Hippocampal formation (tissue), 2 donors: Measurements from ENCODE around the gene APOC3.

Experiments
- DNase-seq, 2 donors: peaks; one replicate each; lab custom pipeline; 2025; lab: John Stamatoyannopoulos, UW

The APOC3 gene

DNA sequence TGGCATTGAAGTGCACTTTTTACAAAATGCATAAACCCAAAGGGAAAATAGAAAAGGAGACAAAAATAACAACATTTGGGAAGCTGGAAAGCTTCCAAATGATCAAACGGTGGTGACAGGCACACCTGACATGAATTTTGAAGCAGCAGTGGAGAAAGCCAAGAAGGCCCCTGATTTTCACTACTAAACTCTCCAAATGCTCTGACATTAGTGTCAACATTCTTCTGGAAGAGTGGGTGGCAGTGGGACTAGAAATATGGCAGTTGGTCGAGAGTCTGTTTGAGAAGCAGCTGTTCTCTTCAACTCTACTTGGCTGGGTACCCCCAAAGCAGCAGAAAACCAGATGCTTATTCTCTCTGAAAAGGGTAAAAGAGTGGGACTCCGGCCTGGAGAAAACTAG is 25.7 kb upstream of the APOC3 start:
- no peak for DNase-seq

GRCh38 chr11:116807601-116808261 is 22.0 kb upstream of the APOC3 start:
- no peak for DNase-seq

GRCh38 chr11:116808262-116809175 is 21.2 kb upstream of the APOC3 start:
- no peak for DNase-seq

- DNase-seq: no peak
These were observed 18.5 kb upstream of the APOC3 start for GRCh38 chr11:116811194-116811593.

DNA sequence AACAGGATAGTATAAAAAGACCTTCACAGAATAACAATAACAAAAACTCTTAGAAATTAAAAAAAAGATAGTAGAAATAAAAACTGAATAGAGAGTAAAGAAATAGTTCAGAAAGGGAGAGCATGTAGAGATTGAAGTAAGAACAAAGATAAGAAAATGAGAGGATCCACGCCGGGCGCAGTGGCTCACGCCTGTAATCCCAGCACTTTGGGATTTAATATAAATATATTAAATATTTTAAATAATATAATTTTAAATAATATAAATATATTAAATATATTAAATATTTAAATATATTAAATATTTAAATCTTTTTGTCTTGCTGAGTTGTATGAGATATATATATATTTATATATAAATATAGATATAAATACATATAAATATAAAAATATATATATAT is 17.6 kb upstream of the APOC3 start:
- DNase-seq: no peak

- DNase-seq: no peak
These were observed 16.5 kb upstream of the APOC3 start for GRCh38 chr11:116813170-116813569.

DNA sequence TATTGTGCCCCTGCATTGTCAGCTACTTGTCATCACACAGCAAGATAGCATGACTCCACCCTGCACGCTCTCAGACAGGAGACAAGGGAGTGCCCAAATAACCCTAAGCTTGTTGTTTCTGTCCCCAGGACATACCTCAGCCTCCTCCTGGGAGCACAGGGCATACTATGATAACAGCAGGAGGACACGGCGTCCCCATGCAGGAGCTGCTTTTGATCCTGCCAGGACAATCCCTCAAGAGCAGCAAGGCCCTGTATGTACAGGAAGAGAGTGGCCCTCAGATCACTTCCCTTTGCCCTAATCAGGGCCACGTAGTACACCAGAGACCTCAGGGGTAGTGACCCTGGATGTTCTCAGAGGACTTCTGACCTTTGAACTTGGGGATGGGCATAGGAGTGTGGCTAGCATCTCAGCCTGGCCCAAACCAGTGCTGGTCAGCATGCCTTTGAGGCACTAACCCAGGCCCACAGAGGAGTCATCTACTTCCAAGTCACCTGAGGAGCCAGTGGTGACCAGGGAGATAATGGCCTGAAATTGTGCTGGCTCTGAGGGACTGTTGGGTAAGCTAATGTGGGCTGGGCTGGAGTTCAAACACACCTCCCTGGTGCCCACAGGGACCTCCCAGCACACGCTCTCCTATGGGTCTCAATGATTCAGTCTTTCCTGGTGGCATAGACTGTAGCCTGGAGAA is 15.8 kb upstream of the APOC3 start:
- DNase-seq: no peak

DNA sequence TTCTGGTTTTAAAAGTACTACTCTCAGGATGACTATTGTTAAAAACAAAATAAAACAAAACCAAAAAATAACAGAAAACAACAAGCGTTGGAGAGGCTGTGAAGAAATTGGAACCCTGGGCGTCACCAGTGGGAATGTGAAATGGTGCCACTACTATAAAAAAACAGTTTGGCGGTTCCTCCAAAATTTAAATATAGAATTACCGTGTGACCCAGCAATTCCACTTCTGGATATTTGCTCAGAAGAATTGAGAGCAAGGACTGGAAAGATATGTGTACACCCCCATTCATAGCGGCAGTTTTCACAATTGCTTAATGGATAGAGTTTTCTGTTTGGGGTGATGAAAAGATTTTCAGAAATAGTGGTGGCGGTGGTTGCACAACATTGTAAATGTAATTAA is 15.2 kb upstream of the APOC3 start:
- DNase-seq: no peak

- DNase-seq: no peak
These were observed 10.7 kb upstream of the APOC3 start for GRCh38 chr11:116819049-116819448.

GRCh38 chr11:116821050-116821918 is 8.4 kb upstream of the APOC3 start:
- no peak for DNase-seq

DNA sequence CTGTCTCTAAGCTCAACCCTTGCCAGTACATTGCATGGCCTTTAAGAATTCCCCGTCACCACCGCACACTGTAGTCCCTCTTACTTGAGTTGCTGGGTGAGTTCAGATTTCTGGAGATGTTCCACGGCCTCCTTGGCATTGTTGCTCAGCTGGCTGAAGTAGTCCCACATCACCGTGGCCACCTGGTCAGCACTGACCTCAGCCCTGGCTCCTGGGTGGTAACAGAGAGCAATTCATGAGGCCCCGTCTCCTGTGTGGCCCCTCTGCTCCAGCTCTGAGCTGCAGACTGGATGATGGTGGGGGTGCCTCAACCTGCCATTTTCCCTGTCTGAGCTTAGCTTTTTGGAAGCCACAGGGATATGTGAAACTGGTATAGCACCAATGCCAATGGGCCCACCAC is 7.1 kb upstream of the APOC3 start:
- DNase-seq: no peak

GRCh38 chr11:116823031-116823843 is 6.5 kb upstream of the APOC3 start, which contains the start of gene APOA4:
APOA4 (minus strand) TSS chr11:116823304; CDS start chr11:116823191, 113 bp downstream.
- DNase-seq: no peak

DNA sequence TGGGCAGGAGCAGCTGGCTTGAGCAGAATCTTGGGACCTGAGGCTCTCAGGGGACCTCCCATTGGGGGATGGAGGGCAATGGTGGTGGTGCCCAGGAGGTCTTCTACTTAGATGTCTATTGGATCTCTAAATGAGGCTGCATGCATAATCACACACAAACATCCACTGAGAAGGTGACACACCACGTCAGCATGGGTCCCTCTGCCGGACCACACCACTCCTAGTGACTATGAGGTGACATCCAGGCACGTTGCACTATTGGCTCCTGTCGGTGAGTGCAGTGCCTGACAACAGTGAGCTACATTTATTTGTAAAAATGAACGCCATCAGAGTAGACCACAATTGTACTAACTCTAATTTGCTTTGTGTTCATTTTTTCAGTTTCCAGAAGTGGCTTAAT is 4.3 kb upstream of the APOC3 start:
- no peak for DNase-seq

DNA sequence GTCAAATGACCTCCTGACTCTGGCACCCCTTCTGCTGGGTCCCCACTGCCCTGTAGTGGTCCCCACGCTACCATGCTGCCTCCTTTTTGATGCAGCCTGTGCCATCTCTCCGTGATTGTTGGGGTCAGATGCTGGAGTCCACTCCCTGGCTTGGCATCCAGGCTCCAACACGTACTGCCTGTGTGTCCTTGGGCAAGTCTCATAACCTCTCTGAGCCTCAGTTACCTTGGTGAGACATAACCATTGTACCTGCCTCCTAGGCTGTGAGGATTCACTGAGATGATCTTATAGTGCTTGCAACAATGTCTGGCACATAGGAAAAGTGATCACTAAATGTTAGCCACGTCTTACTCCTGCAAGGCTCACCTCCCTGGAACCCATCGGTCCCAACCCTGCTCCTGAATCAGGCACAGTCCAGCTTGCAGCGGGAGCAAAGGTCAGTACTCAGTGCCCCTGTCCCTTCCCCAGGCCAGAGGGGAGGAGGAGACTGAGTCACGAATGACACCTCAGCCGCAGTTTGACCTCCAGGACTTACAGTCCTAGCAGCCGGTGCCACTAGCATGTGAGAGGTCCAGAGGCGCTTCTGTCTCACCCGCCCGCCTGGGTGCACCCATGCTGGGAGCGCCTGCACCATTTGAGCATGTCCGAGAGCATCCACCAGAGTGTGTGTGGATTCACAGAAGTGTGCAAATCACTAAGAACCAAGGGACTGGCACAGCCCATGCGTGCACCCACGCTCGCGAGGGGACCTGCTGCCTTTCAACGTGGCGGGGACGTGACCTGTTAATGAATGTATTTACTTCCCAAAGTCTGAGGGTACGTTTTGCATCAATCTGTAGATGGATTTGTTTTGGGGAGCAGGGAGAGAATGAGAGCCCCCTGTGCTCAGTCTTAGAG is 3.6 kb upstream of the APOC3 start:
- DNase-seq: no peak

GRCh38 chr11:116826751-116827431 is 2.8 kb upstream of the APOC3 start:
- no peak for DNase-seq

- no peak for DNase-seq
These were observed 2.2 kb upstream of the APOC3 start for GRCh38 chr11:116827461-116827860.

DNA sequence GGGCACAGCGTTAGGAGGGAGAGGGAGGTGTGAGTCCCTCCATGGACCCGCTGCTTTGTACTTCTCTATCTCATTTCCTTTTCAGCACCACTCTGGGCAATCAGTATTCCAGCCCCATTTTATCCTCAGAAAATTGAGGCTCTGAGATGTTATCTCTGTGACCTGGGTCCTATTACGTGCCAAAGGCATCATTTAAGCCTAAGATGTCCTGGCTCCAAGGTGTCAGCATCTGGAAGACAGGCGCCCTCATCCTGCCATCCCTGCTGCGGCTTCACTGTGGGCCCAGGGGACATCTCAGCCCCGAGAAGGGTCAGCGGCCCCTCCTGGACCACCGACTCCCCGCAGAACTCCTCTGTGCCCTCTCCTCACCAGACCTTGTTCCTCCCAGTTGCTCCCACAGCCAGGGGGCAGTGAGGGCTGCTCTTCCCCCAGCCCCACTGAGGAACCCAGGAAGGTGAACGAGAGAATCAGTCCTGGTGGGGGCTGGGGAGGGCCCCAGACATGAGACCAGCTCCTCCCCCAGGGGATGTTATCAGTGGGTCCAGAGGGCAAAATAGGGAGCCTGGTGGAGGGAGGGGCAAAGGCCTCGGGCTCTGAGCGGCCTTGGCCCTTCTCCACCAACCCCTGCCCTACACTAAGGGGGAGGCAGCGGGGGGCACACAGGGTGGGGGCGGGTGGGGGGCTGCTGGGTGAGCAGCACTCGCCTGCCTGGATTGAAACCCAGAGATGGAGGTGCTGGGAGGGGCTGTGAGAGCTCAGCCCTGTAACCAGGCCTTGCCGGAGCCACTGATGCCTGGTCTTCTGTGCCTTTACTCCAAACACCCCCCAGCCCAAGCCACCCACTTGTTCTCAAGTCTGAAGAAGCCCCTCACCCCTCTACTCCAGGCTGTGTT is 829 bp upstream of the APOC3 start:
- no peak for DNase-seq
